C1 segment of cervical spinal cord (tissue), 14 donors: ENCODE data around the gene MIEN1.
"Not testable (repeated sequence)": the region's sequence is repeated elsewhere in the genome, so short reads cannot be mapped to it uniquely, and the experiment has no call there.

ENCODE experiments used
- DNase-seq, 14 donors: peaks; one replicate each; lab custom pipeline; 2025; lab: John Stamatoyannopoulos, UW

MIEN1 gene

DNA sequence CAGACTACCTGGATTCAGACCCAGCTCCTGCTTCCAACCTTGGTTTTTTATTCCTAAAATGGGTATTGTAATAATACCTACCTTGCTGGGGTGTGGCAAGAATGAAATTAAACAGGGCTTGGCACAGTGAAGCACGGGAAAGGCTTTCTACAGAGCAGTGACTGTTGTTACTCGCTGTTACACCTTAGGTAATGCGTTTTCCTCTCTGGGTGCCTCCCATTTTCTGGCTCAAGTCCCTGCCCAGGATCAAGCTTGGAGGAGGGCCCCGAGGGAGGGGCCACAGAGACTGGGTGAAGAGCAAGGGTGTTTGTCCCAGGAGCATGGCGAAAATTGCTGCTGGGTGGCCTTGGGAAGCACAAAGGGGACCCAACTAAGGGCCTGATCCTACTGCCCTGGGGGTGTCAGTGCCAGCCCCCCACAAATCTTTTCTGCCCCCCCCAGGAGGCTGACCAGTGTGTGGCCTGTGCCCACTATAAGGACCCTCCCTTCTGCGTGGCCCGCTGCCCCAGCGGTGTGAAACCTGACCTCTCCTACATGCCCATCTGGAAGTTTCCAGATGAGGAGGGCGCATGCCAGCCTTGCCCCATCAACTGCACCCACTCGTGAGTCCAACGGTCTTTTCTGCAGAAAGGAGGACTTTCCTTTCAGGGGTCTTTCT lies 13.3 kb downstream of the MIEN1 start:
- no peak for DNase-seq

DNA sequence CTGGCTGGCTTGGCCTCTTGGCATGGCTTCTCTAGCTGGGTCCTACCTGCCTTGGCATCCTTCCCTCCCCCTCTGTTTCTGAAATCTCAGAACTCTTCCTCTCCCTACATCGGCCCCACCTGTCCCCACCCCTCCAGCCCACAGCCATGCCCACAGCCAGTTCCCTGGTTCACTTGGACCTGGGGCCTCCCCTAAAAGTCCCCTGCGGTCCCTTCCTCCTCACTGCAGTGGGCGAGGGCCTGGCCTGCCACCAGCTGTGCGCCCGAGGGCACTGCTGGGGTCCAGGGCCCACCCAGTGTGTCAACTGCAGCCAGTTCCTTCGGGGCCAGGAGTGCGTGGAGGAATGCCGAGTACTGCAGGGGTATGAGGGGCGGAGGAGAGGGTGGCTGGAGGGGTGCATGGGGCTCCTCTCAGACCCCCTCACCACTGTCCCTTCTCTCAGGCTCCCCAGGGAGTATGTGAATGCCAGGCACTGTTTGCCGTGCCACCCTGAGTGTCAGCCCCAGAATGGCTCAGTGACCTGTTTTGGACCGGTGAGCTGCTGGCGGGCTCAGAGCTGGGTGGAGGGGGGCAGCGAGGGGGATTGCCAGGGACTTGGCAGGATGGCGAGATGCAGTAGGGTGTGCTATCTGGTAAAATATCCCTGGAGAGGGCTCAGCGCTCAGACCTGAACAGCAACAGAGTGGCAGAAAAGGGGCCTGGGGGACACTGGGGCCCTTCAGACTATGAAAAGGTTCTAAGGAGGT lies 14.1 kb downstream of the MIEN1 start:
- no peak for DNase-seq

DNA sequence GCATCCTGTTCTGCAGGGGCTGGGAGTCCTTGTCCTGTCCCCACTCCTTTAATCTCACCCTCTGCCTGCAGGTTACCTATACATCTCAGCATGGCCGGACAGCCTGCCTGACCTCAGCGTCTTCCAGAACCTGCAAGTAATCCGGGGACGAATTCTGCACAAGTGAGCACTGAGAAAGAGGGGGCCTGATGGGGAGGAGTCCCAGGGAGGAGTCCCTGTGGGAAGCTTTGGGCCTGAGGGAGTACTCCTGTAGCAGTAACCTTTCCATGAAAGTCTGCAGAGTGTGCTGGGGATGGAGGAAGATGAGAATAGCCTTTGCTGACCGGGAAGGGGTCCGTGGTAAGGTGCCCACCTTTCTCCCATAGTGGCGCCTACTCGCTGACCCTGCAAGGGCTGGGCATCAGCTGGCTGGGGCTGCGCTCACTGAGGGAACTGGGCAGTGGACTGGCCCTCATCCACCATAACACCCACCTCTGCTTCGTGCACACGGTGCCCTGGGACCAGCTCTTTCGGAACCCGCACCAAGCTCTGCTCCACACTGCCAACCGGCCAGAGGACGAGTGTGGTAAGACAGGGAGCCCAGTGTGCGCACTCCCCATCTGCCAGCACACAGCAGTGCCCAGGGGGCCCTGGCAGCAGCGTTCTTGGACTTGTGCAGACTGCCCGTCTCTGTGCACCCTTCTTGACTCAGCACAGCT lies 14.8 kb downstream of the MIEN1 start:
- no peak for DNase-seq

DNA sequence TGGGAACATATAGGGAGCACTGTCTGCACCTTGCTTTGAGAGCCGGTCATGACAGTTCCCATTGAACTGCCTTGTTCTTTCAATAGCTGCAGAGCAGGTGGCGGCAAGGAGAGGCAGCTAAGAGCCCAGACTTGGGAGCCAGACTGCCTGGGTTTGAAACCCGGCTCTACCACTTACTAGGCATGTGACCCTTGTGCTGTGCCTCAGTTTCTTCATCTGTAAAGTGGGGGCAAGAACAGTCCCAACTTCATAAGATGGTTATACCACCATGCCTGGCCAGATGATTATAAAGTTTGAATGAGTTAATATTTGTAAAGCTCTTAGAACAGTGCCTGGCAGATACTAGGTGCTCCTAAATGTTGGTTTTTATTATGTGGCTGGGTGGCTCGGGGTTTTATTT lies 16.1 kb downstream of the MIEN1 start:
- no peak for DNase-seq

DNA sequence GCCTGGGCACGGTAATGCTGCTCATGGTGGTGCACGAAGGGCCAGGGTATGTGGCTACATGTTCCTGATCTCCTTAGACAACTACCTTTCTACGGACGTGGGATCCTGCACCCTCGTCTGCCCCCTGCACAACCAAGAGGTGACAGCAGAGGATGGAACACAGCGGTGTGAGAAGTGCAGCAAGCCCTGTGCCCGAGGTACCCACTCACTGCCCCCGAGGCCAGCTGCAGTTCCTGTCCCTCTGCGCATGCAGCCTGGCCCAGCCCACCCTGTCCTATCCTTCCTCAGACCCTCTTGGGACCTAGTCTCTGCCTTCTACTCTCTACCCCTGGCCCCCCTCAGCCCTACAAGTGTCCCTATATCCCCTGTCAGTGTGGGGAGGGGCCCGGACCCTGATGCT lies 18.5 kb downstream of the MIEN1 start:
- DNase-seq: no peak

DNA sequence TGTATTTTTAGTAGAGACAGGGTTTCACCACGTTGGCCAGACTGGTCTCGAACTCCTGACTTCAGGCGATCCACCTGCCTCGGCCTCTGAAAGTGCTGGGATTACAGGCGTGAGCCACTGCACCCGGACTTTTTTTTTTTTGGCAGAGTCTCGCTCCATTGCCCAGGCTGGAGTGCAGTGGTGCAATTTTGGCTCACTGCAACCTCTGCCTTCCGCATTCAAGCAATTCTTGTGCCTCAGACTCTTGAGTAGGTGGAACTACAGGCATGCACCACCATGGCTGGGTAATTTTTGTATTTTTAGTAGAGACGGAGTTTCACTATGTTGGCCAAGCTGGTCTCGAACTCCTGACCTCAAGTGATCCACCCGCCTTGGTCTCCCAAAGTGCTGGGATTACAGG lies 19.3 kb downstream of the MIEN1 start:
- DNase-seq: not testable (repeated sequence)

DNA sequence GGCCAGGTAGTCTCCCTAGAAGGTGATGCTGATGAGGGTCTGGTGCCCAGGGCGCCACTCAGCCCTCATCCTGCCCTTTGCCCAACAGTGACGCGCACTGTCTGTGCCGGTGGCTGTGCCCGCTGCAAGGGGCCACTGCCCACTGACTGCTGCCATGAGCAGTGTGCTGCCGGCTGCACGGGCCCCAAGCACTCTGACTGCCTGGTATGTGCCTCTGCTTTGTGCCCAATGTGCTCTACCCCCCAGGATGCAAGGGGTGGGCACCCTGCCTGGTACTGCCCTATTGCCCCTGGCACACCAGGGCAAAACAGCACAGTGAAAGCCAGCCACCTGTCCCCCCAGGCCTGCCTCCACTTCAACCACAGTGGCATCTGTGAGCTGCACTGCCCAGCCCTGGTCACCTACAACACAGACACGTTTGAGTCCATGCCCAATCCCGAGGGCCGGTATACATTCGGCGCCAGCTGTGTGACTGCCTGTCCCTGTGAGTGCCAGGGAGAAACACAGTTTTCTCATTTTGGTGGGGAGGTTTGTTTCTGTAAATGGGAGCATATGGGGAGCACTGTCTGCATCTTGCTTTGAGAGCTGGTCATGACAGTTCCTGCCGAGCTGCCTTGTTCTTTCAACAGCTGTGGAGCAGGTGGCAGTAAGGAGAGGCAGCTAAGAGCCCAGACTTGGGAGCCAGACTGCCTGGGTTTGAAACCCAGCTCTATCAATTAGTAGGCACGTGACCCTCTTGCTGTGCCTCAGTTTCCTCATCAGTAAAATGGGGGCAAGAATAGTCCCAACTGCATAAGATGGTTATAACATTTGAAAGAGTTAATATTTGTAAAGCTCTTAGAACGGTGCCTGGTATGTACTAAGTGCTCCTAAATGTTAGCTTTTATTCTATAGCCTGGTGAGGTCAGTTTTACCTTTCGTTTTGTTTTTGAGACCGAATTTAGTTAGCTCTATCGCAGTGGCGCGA lies 20.1 kb downstream of the MIEN1 start:
- DNase-seq: no peak

DNA sequence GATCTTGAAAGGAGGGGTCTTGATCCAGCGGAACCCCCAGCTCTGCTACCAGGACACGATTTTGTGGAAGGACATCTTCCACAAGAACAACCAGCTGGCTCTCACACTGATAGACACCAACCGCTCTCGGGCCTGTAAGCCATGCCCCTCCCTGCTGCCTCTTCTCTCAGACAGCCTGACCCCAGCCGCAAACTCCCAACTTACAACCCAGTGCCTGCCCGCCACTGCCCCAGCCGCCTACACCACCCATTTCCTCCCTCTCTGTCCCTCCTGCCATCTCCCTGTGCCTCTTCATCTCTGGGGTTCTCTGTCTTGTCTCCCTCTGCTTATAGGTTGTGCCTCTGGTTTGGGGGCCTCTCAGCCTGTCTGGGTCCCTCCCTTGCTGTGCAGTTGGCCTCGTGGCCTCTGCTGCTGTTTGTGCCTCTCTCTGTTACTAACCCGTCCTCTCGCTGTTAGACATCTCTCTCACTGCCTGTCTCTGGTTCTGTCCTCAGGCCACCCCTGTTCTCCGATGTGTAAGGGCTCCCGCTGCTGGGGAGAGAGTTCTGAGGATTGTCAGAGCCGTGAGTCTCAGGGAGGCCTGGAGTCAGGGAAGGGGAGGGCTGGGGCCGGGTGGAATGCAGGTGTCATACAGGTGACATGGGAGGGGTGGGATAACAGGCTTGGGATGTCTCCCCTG lies 20.9 kb downstream of the MIEN1 start:
- DNase-seq: no peak

DNA sequence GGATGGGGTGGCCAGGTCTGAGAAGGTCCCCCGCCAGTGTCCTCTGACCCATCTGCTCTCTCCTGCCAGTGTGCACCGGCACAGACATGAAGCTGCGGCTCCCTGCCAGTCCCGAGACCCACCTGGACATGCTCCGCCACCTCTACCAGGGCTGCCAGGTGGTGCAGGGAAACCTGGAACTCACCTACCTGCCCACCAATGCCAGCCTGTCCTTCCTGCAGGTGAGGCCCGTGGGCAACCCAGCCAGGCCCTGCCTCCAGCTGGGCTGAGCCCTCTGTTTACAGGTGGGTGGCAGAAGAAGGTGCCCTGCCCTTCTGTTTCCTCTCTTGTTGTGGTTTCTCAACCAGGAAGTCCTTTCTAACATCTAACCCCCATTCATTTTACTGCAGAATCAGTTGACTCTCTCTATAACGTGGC lies 23.4 kb downstream of the MIEN1 start:
- DNase-seq: no peak

DNA sequence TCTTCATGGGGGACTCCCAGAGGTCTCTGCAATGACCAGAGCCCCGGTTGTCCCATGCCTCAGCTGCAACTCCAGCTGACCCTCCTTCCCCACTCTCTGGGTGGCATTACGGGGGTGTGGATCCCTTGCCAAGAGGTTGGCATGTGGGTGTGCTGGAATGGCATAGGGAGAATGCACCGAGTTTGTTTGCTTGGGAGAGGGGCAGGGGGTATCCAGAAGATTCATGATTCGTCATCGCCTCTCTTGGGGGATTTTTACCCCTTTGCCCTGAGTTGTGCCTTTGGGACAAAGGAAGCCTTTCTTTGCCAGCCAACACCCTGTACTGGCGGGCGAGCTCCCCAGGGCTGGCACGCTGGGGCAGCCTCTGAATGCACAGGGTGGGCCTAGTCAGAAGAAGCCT lies 23.9 kb downstream of the MIEN1 start:
- DNase-seq: peak in 1 of 14 donors; percentile 14

DNA sequence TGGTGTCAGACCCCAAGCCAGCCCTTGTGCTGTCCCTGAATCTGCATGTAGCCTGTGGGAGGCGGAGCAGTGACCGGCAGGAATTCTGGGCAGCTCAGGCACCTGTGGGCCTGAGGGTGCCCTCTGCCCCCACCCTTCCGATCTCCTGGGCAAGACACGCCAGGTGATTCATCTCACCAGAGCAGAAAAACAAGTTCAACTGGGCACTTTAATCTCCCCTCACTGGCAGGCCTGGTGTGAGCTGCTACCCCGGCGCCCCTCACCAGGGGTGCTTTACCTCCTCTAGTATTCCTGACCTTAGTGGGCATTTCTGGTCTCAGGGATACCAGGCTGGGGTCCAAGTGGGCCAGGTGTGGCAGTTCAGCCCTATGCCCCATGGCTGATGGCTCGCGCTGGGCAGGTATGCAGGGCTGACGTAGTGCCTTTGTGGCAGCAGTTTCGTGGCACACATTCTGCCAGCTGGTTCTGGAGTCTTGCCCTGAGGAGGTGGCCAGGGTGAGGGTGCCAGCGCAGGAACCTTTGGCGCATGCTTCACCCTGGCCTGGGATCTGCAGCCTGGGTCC lies 24.5 kb downstream of the MIEN1 start:
- DNase-seq: peak in 2 of 14 donors; percentile 23 to 24

DNA sequence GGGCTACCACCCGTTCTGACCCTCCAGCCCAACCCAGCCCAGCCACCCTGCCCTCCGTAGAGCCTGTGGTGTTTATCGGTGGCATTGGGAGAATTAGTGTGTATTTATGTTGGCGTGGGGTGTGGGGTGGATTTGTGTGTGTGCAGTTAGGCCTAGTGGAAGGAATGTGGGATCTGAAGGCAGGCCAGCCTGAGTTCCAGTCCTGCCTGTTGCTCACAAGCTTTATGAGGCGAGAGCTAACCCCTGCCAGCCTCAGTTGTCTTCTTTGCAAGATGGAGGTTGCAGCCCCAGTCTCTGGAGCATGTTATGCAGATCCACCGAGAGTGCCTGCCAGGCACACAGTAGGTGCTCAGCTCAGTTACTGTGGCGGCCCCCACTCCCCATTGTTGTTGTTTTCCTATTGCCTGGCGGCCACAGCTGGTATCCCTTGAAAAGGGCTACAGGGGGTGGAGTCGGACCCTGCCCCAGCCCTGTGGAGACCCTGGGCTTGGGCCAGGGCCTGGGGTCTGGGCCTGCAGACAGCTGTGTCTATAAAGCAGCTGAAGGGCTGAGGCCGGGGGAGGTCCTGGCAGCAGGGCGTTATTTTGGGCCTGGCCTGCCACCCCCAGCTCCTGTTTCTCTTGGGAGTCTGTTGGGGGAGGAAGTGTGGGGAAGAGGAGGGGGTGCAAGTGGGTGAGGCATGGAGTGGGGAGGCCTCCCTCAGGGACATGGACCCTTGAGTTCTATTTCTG lies 25.3 kb downstream of the MIEN1 start:
- DNase-seq: no peak

DNA sequence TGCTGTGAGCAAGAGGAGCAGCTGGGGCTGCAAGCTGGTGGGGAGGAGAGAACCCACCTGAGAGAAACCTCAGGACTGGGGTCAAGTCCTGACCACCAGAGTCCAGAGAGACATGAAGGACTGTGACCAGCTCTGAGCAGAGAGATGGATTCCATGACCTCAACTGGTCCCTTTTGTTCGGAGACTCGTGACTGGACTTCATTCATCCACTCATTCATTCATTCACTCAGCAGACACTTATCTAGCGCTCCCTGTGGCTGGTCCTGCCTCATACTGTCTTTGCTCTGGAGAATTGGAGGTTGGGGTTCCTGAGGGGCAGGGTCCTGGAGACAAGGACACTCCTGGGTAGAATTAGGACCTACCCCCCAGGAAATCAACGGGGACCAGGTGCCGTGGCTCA lies 26.4 kb downstream of the MIEN1 start:
- no peak for DNase-seq

DNA sequence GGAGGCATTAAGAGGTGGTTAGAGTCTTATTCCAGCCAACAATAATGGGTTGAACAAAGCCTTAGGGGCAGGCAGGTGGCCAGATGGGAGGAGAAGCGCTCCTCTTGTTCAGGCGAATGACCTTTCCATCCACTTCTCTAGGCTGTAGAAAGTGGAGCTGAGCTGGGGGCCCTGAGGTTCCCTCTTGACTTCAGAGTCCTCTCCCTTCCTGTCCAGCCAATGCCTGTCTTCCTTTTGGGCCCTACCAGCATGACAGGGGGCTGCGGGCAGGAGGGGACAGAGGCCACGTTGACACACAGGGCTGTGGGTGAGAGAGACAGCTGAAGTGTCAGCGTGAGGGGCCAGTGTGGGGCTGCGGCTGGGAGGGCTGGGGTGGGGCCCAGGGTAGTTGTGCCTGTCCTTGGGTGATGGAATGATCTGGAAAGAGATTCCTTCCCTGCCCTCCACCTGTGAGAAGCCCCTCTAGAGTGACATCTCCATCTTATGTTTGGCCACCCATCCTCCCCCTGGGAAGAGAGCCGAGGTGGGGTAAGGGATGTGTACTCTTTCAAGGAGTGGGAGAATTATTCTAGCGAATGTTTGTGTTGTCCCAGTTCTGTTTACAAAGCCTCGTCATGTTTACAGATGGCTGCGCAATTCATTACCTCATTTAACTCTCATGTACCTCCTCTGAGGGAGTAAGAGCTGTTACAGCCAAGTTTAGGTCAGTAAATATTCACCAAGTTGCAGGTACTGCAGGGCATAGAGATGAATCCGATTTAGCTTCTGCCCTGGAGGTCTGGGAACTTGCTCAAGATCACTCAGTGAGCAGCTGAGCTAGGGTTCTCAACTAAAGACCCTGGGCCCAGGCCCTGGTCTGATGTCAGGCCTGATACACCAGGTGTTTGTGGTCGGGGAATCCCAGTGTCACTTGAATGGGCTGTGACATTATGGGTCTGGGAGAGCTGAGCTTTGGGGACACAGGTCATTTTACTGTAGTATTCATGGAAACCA lies 27.1 kb downstream of the MIEN1 start:
- no peak for DNase-seq

DNA sequence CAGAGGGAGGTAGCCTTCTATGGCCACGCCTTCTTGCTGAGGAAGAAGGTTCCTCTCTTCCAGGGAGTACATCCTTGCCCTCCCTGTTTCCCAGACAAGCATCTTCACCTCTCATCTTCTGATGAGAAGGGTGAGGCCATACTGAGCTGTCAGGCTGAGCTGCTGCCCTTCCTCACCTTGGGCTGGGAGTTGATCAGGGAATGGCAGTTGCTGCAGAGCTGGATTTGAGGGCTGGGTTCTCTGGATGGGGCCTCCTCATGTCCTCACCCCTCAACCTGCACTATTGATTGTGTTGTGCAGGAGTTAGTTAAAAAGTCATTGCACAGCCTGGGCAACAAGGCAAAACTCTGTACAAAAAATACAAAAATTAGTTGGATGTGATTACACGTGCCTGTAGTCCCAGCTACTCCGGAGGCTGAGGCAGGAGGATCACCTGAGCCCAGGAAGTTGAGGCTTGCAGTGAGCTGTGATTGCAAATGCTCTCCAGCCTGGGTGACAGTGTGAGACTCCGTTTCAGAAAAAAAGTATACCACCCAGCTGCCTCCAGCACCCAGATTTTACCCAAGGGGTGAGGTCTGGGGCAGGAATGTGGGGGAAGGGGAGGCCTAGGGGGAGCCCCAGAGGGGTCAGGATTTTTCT lies 28.4 kb downstream of the MIEN1 start:
- DNase-seq: no peak

DNA sequence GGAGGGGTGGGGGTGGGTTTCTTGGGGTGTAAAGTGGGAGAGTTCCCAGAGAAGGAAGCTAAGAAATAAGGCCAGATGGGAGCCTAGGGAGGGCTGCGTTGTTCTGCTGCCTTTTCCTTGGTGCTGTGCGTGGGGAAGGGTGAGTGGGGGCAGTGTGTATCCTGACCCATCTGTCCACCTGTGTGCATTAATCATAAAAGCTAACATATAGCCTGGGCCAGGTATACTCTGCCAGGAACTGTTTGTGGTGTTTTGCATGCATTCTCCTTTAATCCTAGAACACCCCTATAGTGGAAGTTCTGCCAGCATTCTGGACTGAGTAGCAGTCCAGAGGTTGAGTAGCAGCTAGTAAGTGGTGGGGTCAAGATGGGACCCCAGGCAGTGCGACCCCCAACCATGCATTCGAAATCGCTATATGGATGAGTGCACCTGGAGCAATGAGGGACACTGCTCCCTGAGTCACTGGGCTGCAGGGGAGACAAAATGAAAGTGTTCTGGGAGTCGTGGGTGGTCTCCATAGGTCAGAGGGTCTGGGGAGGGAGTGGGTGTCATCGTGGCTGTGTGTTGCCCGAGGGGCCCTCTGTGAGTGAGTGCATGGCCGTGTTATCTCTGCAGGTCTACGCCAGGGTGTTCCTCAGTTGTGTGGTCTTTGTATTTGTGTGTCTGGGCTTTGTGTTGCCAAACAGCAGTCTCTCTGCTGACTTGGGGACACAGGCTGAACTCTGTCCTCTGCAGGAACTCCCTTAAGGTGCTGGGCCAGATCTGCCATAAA lies 29.1 kb downstream of the MIEN1 start:
- no peak for DNase-seq
